ENCODE measurements around the gene EML5. TPM values are rescaled to one million over a fixed set of nuclear protein-coding genes. Genes with fewer than 3 reads are reported as not detected.

The EML5 gene
- total and polyA plus RNA-seq, 2 of the 13 experiments (the other 11 are each of a cell fraction or from before 2014, with no cell fraction given): 0.11 TPM; not detected in 1

GRCh38 chr14:88792473-88793258 lies at the start of gene EML5 (continued):
- TF ChIP-seq ZNF687 (CRISPR knock-in tag; IDR thresholded peaks at IDR 0.05) (peak; percentile 65), HDAC2 (CRISPR knock-in tag; IDR thresholded peaks at IDR 0.05) (no peak), NFE2L2 (IDR thresholded peaks at IDR 0.05; ENCODE audit: low read length) (no peak), ZNF564 (CRISPR knock-in tag; IDR thresholded peaks at IDR 0.05) (no peak), ZNF142 (CRISPR knock-in tag; IDR thresholded peaks at IDR 0.05) (peak; percentile 79; the same call in 1 of the 2 replicates), ZNF44 (CRISPR knock-in tag; IDR thresholded peaks at IDR 0.05) (no peak), HHEX (CRISPR knock-in tag; IDR thresholded peaks at IDR 0.05) (no peak), SOX5 (CRISPR knock-in tag; IDR thresholded peaks at IDR 0.05; ENCODE audit: borderline replicate concordance) (no peak), HOXA9 (CRISPR knock-in tag; IDR thresholded peaks at IDR 0.05; ENCODE audit: borderline replicate concordance) (no peak), IRF2 (CRISPR knock-in tag; IDR thresholded peaks at IDR 0.05) (no peak), ZNF326 (CRISPR knock-in tag; IDR thresholded peaks at IDR 0.05; ENCODE audit: borderline replicate concordance) (no peak), ZNF607 (CRISPR knock-in tag; IDR thresholded peaks at IDR 0.05; ENCODE audit: borderline replicate concordance) (no peak)
- TF ChIP-seq, protein P1, sequence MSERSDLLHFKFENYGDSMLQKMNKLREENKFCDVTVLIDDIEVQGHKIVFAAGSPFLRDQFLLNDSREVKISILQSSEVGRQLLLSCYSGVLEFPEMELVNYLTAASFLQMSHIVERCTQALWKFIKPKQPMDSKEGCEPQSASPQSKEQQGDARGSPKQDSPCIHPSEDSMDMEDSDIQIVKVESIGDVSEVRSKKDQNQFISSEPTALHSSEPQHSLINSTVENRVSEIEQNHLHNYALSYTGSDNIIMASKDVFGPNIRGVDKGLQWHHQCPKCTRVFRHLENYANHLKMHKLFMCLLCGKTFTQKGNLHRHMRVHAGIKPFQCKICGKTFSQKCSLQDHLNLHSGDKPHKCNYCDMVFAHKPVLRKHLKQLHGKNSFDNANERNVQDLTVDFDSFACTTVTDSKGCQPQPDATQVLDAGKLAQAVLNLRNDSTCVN (CRISPR knock-in tag; IDR thresholded peaks at IDR 0.05; ENCODE audit: borderline replicate concordance): no peak
- TF ChIP-seq, protein P2, sequence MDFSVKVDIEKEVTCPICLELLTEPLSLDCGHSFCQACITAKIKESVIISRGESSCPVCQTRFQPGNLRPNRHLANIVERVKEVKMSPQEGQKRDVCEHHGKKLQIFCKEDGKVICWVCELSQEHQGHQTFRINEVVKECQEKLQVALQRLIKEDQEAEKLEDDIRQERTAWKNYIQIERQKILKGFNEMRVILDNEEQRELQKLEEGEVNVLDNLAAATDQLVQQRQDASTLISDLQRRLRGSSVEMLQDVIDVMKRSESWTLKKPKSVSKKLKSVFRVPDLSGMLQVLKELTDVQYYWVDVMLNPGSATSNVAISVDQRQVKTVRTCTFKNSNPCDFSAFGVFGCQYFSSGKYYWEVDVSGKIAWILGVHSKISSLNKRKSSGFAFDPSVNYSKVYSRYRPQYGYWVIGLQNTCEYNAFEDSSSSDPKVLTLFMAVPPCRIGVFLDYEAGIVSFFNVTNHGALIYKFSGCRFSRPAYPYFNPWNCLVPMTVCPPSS (IDR thresholded peaks at IDR 0.05): no peak
